PC-3 (cell line): ENCODE results near the gene IL31RA. TPM values are rescaled to one million over a fixed set of nuclear protein-coding genes. Genes with fewer than 3 reads are reported as not detected.

ENCODE experiments used
- ATAC-seq: fragments of 200-7000 bp; cut with Tn5 transposase; 2 replicates; pipeline ENCODE4 v1.9.1; 2020; ENCODE audit warnings: mild to moderate bottlenecking, moderate library complexity
- BruUV-seq: library from RNA; stranded (reverse); fragments of 400-500 nt; replicated peaks from 2 replicates; lab custom pipeline; 2021; lab: Mats Ljungman, UMichigan
- CTCF ChIA-PET: fragments of 300-600 bp; sonication (Branson Sonifier 250); formaldehyde crosslinking; loops from one replicate; lab custom pipeline; 2022; ENCODE audit warnings: antibody characterized with exemption; lab: Charles Lee
- POLR2A ChIA-PET: fragments of 300-600 bp; sonication (Branson Sonifier 250); formaldehyde crosslinking; loops from one replicate; lab custom pipeline; 2022; ENCODE audit warnings: antibody characterized with exemption; ENCODE audit not compliant: unreplicated experiment; lab: Charles Lee
- DNase-seq: peaks from one replicate; pipeline ENCODE4 v3.0.0-alpha.2; 2015
- H2AFZ ChIP-seq: fragments of 300-600 bp; sonication (generic); 2 replicates; pipeline ENCODE4 v1.6.0; 2016; ENCODE audit warnings: antibody characterized with exemption, low read length
- H3F3A ChIP-seq: fragments of 300-600 bp; sonication (generic); one replicate; pipeline ENCODE4 v1.6.0; 2017; ENCODE audit warnings: antibody characterized with exemption, low read length, control low read depth, mild to moderate bottlenecking; ENCODE audit not compliant: unreplicated experiment
- H3K27ac ChIP-seq: fragments of 300-600 bp; sonication (generic); 2 replicates; pipeline ENCODE4 v1.5.1; 2016; ENCODE audit warnings: mild to moderate bottlenecking, low read length
- H3K27me3 ChIP-seq: fragments of 300-600 bp; sonication (generic); 2 replicates; pipeline ENCODE4 v1.6.1; 2016; ENCODE audit warnings: low read length, mixed read lengths
- H3K36me3 ChIP-seq: fragments of 300-600 bp; sonication (generic); 2 replicates; pipeline ENCODE4 v1.6.1; 2016; ENCODE audit warnings: low read depth, mixed run types, low read length, mixed read lengths
- H3K4me1 ChIP-seq: fragments of 300-600 bp; sonication (generic); 2 replicates; pipeline ENCODE4 v1.5.1; 2016; ENCODE audit warnings: low read length; ENCODE audit not compliant: insufficient read depth
- H3K4me2 ChIP-seq: fragments of 300-600 bp; sonication (generic); 2 replicates; pipeline ENCODE4 v1.6.0; 2016; ENCODE audit warnings: low read length
- H3K4me3 ChIP-seq: fragments of 300-600 bp; sonication (generic); 2 replicates; pipeline ENCODE4 v1.5.1; 2016; ENCODE audit warnings: mild to moderate bottlenecking, low read length, mixed read lengths
- H3K79me2 ChIP-seq: fragments of 300-600 bp; sonication (generic); 2 replicates; pipeline ENCODE4 v1.6.1; 2017; ENCODE audit warnings: low read length, mixed read lengths
- H3K9ac ChIP-seq: fragments of 300-600 bp; sonication (generic); 2 replicates; pipeline ENCODE4 v1.6.0; 2016; ENCODE audit warnings: mild to moderate bottlenecking, low read length
- H3K9me2 ChIP-seq: fragments of 300-600 bp; sonication (generic); replicated peaks from 2 replicates; pipeline ENCODE4 v1.6.1; 2016; ENCODE audit warnings: mixed run types, low read length, mixed read lengths
- H3K9me3 ChIP-seq: fragments of 300-600 bp; sonication (generic); 2 replicates; pipeline ENCODE4 v1.6.1; 2016; ENCODE audit warnings: low read length, mixed read lengths
- H4K20me1 ChIP-seq: fragments of 300-600 bp; sonication (generic); 2 replicates; pipeline ENCODE4 v1.6.1; 2016; ENCODE audit warnings: low read length, mixed read lengths
- EZH2 ChIP-seq: fragments of 300-600 bp; sonication (generic); IDR thresholded peaks from one replicate; pipeline ENCODE4 v1.6.1; 2017; ENCODE audit warnings: antibody characterized with exemption, mild to moderate bottlenecking, low read length; ENCODE audit not compliant: unreplicated experiment
- EZH2phosphoT487 ChIP-seq: fragments of 300-600 bp; sonication (generic); IDR thresholded peaks from 2 replicates; pipeline ENCODE4 v1.6.1; 2018; ENCODE audit warnings: mild to moderate bottlenecking, antibody characterized with exemption, low read length, borderline replicate concordance
- intact Hi-C: fragments of 100-400 bp; cut with micrococcal nuclease; formaldehyde crosslinking; loops from 2 replicates; pipeline ENCODE4 v1.9.0; 2023
- total RNA-seq: library from RNA; depleted of rRNA; stranded (reverse); fragments of >200 nt; gene quantifications from 2 replicates; pipeline ENCODE4 v1.2.3, GENCODE V29; 2014
- TF ChIP-seq, protein P1 (sequence below): fragments of 300-600 bp; sonication (generic); conservative IDR thresholded peaks from 2 replicates; pipeline ENCODE4 v1.5.1; 2017; ENCODE audit warnings: antibody characterized with exemption, low read depth, mild to moderate bottlenecking, low read length

Gene IL31RA
- total RNA-seq, 1 experiment from 2014 or later = 1.6 TPM

DNA sequence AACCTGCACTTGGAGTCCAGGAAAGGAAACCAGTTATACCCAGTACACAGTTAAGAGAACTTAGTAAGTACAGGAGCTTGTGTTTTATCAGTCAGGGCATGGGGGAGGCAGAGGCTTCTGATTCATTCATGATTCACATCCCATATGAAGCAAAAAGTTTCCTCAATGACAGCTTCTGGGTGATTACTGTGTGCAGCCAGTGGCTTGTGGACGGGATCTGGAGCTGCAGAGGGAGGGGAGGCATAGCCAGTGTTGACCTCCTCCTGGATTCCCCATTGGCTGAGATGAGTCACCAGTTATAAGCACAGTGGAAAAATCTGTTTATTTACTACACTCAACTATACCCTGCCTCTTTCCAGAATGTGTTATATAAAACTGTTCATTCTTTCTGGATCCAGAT is 17.7 kb downstream of the IL31RA start:
- Histone ChIP-seq H3K4me3 (no peak overlapping the region), H3K27me3 (no peaks in the 10 kb centered on the region), H3K4me2 (peak overlapping the region; percentile 56), H3K36me3 (no peaks in the 10 kb centered on the region), H3K9ac (0 out of 2 replicates have a peak overlapping the region, but pooled peaks have one; percentile 4), H3F3A (no peaks in the 10 kb centered on the region), H2AFZ (no peak overlapping the region), H3K4me1 (peaks cover 18% of the 10 kb centered on the region), H3K79me2 (no peaks in the 10 kb centered on the region), H3K27ac (peak overlapping the region; percentile 85), H3K9me2 (no peaks in the 10 kb centered on the region), H3K9me3 (no peaks in the 10 kb centered on the region), H4K20me1 (no peaks in the 10 kb centered on the region)
- TF ChIP-seq EZH2phosphoT487 (no peak), EZH2 (no peak)
- TF ChIP-seq, protein P1, sequence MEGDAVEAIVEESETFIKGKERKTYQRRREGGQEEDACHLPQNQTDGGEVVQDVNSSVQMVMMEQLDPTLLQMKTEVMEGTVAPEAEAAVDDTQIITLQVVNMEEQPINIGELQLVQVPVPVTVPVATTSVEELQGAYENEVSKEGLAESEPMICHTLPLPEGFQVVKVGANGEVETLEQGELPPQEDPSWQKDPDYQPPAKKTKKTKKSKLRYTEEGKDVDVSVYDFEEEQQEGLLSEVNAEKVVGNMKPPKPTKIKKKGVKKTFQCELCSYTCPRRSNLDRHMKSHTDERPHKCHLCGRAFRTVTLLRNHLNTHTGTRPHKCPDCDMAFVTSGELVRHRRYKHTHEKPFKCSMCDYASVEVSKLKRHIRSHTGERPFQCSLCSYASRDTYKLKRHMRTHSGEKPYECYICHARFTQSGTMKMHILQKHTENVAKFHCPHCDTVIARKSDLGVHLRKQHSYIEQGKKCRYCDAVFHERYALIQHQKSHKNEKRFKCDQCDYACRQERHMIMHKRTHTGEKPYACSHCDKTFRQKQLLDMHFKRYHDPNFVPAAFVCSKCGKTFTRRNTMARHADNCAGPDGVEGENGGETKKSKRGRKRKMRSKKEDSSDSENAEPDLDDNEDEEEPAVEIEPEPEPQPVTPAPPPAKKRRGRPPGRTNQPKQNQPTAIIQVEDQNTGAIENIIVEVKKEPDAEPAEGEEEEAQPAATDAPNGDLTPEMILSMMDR = no peak
- peak; percentile 98 for ATAC-seq
- DNase-seq = peak; percentile 90
- ChIA-PET POLR2A (interaction anchor here (0.6 kb wide), 2 partner anchors 46 to 163 kb away, joined by 3 read pairs; no protein-coding TSS in a partner anchor), CTCF (no interaction called here)
- intact Hi-C loops = loop anchor here (2.0 kb wide), 1 partner anchor 18 kb away; the partner anchor contains the start of gene IL31RA
- no TSS peak for BruUV-seq

DNA sequence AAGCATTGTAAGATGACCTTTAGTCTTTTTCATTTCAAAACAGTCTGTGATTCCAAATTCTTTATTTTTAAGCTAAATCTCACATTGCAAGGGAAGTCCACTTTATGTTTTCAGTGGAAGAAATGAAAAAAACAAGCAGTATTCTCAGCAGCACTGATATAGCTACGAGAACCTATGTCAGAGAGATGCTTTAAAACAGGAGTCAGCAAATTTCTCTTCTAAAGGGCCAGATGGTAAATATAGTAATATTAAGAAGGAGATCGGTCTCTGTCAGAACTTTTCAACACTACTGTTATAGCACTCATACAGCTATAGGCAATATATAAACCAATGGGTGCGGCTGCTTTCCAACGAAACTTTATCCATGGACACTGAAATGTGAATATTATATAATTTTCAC is 18.7 kb downstream of the IL31RA start:
- Histone ChIP-seq H3K4me2 (peak overlapping the region; percentile 48; the same call in 1 of the 2 replicates), H3K27ac (peak overlapping the region; percentile 85), H3K9me3 (no peaks in the 10 kb centered on the region), H3K27me3 (no peaks in the 10 kb centered on the region), H2AFZ (no peak overlapping the region), H3K4me1 (peaks cover 18% of the 10 kb centered on the region), H4K20me1 (no peaks in the 10 kb centered on the region), H3K9ac (no peak overlapping the region), H3F3A (no peaks in the 10 kb centered on the region), H3K79me2 (no peaks in the 10 kb centered on the region), H3K36me3 (no peaks in the 10 kb centered on the region), H3K4me3 (no peak overlapping the region), H3K9me2 (no peaks in the 10 kb centered on the region)
- ChIA-PET CTCF (interaction anchor here (0.6 kb wide), 1 partner anchor 171 kb away, joined by 3 read pairs; no protein-coding TSS in a partner anchor), POLR2A (no interaction called here)
- BruUV-seq = no TSS peak
- intact Hi-C loops = loop anchor here (2.0 kb wide), 1 partner anchor 19 kb away; the partner anchor contains the start of gene IL31RA
- ATAC-seq = no peak
- DNase-seq = no peak
- TF ChIP-seq EZH2phosphoT487 (no peak), EZH2 (no peak)
- TF ChIP-seq, protein P1 = no peak

DNA sequence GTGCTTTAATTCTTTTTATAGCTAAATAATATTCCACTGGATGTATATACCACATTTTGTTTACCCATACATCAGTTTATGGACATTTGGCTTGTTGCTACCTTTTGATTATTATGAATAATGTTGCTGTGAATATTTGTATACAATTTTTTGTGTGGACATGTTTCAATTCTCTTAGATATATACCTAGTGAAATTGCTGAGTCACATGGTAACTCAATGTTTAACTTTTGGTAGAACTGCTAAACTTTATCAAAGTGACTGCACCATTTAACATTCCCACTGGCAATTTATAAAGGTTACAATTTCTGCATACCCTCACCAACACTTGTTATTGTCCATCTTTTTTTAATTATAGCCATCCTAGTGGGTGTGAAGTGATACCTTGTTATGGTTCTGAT is 22.1 kb downstream of the IL31RA start:
- POLR2A ChIA-PET = no interaction called here
- Histone ChIP-seq H3K27ac (no peak overlapping the region), H3K27me3 (no peaks in the 10 kb centered on the region), H3K4me1 (peaks cover 14% of the 10 kb centered on the region), H3K36me3 (no peaks in the 10 kb centered on the region), H2AFZ (no peak overlapping the region), H3K9me2 (no peaks in the 10 kb centered on the region), H3F3A (no peaks in the 10 kb centered on the region), H3K4me3 (no peak overlapping the region), H3K79me2 (no peaks in the 10 kb centered on the region), H3K9ac (no peak overlapping the region), H3K4me2 (no peak overlapping the region), H4K20me1 (no peaks in the 10 kb centered on the region), H3K9me3 (no peaks in the 10 kb centered on the region)
- no peak for DNase-seq
- TF ChIP-seq EZH2phosphoT487 (no peak), EZH2 (no peak)
- TF ChIP-seq, protein P1 = no peak
- ATAC-seq = no peak
- BruUV-seq = no TSS peak
- CTCF ChIA-PET = no interaction called here
- intact Hi-C loops = no loop called here
